NCI-H1436 treated with DMSO at 0.1 percent for 48 hours (cell line): ENCODE measurements around the gene B3GALT6.

ENCODE experiments used
- DNase-seq: peaks from one replicate; lab custom pipeline; 2025; lab: John Stamatoyannopoulos, UW

The B3GALT6 gene

DNA sequence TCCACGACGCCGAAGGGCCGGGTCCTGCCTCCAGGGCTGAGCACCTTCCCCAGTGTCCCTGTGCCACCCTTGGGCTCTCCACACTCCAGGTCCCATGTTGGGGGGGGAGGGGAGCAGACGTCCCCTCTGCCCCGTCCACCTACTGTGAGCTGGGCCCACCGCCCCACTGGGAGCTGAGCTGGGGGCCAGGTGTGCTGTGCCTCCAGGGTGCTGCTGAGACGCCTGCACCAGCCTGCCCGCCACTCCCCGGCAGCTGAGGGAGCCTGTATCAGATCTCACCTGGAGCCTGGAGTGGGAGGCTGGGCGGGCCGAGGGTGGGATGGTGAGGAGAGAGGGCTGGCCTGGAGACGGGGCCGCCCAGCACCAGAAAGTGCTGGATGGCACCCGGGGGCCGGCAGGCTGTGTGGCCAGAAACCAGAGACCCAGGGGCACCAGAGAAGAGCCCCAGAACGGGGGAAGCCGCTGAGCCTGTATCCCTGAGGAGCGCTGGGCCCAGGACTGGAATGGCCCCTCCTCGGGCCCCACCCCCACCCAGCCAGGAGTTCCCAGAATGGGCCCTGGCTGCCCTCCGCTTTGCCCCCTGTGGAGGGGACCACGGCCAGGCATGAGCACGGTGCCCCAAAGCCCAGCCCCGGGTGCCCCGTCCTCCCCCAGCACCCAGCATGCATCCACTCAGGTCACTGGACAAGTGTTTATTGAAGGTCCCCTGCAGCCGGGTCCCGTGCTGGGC, 29.0 kb upstream of the B3GALT6 start:
- DNase-seq, result no peak

GRCh38 chr1:1203561-1204424, 28.2 kb upstream of the B3GALT6 start:
- no peak for DNase-seq

- DNase-seq, result no peak
Observed at GRCh38 chr1:1204425-1204920, 27.6 kb upstream of the B3GALT6 start.

DNA sequence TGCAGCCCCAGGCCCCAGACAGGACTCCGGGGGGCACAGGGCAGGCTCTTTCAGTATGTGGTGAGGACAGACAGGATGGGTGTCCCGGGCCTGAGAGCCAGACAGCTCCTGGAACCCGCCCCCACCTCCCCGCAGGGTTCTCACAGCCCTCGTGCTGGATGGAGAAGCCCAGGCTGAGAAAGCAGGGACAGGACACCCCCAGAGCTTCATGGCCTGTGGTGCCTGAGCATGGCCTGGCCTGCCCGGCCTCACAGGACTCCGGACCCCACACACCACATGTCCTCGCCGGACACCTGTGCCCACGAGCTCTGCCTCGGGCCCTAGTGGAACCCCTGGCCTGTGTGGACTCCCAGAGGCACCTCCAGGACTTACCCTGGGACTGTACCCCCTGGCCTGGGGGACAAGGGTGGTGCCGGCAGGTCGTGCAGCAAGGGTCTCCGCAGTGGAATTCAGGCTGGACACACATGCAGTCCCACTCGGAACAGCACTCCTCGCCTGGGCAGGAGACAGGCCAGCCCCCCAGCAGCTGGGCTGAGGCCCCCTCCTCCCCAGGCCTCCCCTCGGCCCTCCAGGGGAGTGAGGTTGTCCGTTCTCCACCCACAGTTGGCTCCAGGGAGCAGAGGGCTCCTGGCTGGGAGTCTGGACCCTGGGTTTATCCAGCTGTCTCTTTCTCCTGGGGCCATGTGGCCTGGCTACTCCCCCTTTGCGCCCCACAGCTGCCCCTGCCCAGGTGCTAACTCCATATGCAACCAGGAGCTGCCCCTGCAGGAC, 26.9 kb upstream of the B3GALT6 start:
- no peak for DNase-seq

DNA sequence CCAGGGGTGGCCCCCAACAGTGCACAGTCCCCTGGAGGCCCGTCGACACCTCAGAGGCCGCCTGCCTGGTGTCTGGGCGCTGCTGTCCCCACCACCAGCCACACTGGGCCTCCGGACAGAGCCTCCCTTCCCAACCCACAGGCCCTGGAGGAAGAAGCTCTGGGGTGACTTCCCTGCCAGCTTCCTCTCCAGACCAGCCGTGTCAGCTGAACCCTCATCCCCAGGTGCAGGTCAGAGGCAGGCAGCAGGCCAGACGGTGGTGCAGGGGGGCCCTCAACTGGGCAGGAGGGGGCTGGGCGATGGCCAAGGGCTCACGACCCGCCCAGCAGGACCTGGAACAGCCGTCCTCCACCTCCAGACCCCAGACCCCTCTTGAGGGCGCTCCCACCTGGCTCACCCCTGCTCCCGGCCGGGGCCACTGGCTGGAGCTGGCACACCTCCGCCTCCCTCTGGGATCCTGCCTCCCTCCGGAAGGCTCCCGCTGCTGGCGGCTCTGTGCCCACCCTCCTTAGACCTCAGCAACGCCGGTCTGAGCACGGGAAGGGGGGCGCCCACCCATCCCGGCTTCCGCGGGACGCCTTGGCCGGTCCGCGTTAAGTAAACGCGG, 26.2 kb upstream of the B3GALT6 start:
- no peak for DNase-seq

DNA sequence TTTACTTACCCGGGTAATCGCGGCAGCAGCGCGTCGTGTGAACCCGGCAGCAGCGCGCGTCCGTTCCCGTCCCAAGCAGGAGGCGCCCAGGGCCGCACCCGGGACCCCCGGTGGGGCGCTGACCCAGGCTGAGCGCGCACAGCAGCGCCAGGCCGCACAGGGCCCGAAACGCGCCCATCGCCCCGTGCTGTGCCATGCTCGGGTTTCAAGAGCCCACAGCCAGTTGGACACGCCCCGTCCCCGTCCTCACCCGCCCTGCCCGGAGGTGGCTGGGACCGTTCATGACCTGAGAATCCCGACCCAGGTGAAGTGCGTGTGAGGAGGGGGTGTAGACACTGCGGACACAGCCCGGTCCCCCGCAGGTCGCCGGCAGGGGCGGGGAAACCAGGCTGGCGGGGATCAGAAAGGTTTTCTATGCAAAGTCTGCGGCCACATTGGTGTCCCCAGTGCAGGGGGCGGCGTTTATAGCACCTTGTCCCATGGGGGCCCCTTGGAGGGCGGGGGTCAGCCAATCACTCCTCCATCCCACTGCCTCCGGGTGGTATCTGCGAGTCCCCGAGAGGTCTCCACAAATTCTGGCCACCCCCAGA, 25.6 kb upstream of the B3GALT6 start, which contains the start of gene TNFRSF18:
Gene TNFRSF18 (minus strand): TSS at position 217 of the 590 bp plus-strand sequence. CDS start 21 bp downstream, at position 196.
- DNase-seq, result no peak

- DNase-seq, result no peak
Observed at GRCh38 chr1:1206966-1207531, 25.0 kb upstream of the B3GALT6 start.

DNA sequence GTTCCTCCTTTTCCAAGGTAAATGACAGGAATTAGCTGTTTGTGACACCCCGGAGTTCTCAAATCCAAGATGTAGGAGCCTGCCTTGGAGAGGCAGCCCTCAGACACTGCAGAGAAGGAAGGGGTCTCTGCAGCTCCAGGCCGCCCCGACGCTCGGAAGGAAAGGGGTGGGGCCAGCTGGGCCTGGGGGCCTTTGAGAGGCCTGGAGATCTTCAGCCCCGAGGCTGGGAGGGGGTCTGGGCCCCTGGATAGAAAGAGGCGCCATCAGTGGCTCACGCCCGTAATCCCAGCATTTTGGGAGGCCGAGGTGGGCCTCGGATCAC, 24.5 kb upstream of the B3GALT6 start:
- DNase-seq, result no peak

DNA sequence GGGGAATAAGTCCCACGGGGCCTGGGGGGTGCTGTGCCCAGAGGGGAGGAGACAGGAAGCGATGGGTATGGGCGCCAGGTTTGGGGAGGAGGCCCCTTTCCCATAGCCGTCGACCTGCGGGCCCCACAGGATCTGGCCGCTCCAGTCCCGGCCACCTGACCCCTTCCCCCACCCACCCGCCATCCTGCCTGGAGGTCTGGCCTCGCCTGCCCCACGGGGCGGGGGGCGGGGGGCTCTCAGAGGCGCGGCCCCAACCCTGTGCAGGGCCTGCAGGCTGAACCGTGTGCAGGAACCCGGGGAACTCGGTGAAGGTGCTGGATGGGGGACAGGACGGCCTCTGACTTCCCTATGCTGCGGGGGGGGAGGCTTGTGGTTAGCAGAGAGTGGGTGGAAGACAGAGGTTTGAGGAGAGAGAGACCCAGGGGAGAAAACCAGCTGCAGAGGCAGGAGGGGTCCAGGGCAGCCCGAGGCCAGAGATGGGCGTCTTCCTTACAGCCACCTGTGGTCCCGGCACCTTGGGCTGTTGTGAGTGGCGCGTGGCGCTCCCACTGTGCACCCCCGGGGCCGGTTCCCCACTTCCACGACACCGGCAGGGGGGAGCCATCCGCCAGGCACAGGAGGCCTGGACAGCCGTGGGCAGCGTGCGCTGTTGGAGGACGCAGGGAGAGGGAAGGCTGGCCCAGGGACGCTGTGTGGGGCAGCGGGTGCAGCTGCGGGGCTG, 23.2 kb upstream of the B3GALT6 start:
- no peak for DNase-seq

- no peak for DNase-seq
Observed at GRCh38 chr1:1210726-1211540, 21.1 kb upstream of the B3GALT6 start.

- no peak for DNase-seq
Observed at GRCh38 chr1:1211541-1212441, 20.2 kb upstream of the B3GALT6 start.

GRCh38 chr1:1212780-1213344, 19.2 kb upstream of the B3GALT6 start:
- DNase-seq, result no peak

DNA sequence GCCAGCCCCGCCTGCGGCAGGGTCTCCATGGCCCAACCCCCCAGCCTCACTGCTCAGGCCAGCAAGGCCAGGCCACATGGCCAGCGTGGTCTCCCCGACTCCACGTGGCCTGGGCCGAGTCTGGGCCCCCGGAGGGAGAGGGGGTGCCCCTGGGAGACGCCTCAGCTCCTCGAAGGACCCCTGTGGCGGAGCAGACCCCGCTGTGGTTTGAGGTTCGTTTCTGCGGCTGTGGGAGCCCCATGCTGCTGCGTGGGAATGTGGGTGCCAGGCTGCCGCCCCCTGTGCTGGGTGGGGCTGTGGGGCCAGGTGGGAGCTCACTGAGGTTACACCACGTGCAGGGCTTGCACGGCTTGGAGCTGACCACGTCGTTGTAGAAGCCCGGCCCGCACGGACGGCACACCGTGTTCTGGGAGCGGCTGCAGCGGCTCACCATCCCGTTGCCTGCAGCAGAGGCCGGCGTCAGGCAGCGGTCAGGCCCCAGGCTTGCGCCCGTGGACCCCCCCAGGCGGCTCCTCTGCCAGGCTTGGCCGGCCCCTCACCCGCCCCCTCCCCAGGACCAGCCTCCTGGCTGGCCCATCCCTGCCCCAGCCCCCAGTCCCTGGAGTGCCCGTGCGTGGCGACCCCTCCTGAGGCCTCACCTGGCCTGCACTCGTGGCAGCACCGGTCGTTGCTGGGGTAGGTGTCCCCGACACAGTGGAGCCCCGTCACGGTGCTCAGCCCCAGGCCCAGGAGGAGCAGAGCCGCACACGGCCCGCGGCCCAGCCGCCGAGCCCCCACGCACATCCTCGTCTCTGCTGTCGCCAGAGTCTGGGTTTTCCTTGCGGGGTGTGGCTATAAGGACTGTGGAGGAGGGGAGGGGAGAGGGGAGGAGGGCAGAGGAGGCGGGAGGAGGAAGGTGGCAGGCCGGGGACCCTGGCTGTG, 18.4 kb upstream of the B3GALT6 start, which contains the start of gene TNFRSF4:
Gene TNFRSF4 (minus strand): TSS at position 809 of the 921 bp plus-strand sequence. CDS start 26 bp downstream, at position 783.
- DNase-seq, result no peak

- DNase-seq, result no peak
Observed at GRCh38 chr1:1215080-1215676, 16.9 kb upstream of the B3GALT6 start.

DNA sequence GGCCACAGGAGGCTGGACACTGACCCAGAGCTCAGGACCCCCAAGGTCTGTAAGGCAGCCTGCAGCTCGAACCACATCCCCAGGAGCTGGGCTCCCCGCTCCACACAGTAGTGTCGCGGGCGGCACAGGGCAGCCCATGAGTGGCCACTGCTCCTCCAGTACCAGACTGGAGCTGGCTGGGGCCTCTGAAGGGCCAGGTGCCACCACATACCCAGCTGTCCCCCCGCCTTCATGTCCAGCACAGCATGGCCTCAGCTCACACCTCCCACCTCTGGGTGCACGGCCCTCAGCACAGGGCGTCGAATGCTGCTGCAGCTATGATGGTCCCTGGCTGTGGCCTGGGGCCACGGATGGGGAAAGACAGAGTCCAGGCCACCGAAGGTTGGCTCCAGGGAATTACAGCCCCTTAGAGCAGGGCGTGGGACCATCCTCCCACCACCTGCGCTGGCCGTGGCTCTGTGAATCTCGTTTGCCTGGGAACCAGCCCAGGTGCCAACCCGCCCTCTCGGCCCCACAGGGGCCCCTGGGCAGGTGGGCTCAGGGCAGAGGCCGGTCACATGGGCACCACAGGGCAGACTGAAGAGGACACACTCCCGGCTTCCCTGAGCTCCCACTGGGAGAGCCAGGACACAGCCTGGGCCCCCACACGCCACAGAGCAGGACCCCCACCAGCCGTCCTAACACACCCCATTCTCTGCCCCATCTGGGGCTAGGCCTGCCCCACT, 16.0 kb upstream of the B3GALT6 start:
- no peak for DNase-seq
